H1 (cell line): ENCODE data around the gene LRRC4. TPM values are rescaled to one million over a fixed set of nuclear protein-coding genes. Genes with fewer than 3 reads are reported as not detected.

ENCODE experiments used
- CTCF ChIA-PET: fragments of 300-600 bp; sonication (Branson Sonifier 250); formaldehyde crosslinking; loops from one replicate; lab custom pipeline; 2021; ENCODE audit not compliant: partially characterized antibody; lab: Charles Lee
- POLR2A ChIA-PET: fragments of 300-600 bp; sonication (Branson Sonifier 250); formaldehyde crosslinking; loops from one replicate; lab custom pipeline; 2021; ENCODE audit warnings: inconsistent platforms; ENCODE audit not compliant: partially characterized antibody; lab: Charles Lee
- DNase-seq, 2 experiments: peaks; one replicate each; pipeline versions ENCODE4 v3.0.0 to v3.0.0-alpha.2; 2010 to 2022; ENCODE audit warnings: low spot score in 2 of 2, low read depth in 1 of 2, mixed read lengths in 1 of 2
- FAIRE-seq: peaks from 2 replicates; lab custom pipeline; 2011; peaks lifted over from hg19 to GRCh38; lab: Jason Lieb, UNC
- H2AFZ ChIP-seq: 2 replicates; pipeline ENCODE4 v1.8.1; 2012; ENCODE audit warnings: low read length, inconsistent platforms
- H2AK5ac ChIP-seq: 2 replicates; pipeline ENCODE4 v1.6.1; 2013; ENCODE audit warnings: low read depth, low read length
- H2BK120ac ChIP-seq: replicated peaks from 2 replicates; pipeline ENCODE3; 2013; ENCODE audit warnings: low read depth, low read length, inconsistent platforms
- H2BK12ac ChIP-seq: 2 replicates; pipeline ENCODE4 v1.6.1; 2013; ENCODE audit warnings: low read depth, low read length
- H2BK15ac ChIP-seq: 2 replicates; pipeline ENCODE4 v1.6.1; 2013; ENCODE audit warnings: low read length
- H2BK20ac ChIP-seq: 2 replicates; pipeline ENCODE4 v1.6.1; 2013; ENCODE audit warnings: low read length
- H2BK5ac ChIP-seq: 2 replicates; pipeline ENCODE4 v1.6.1; 2013; ENCODE audit warnings: low read depth, low read length
- H3K14ac ChIP-seq: 2 replicates; pipeline ENCODE4 v1.6.1; 2013; ENCODE audit warnings: inconsistent platforms; ENCODE audit not compliant: insufficient read length
- H3K18ac ChIP-seq: 2 replicates; pipeline ENCODE4 v1.6.1; 2013; ENCODE audit warnings: low read length; ENCODE audit errors: extremely low read depth
- H3K23ac ChIP-seq: 2 replicates; pipeline ENCODE4 v1.6.1; 2013; ENCODE audit warnings: inconsistent platforms; ENCODE audit not compliant: insufficient read length
- H3K23me2 ChIP-seq: 2 replicates; pipeline ENCODE4 v1.6.1; 2013; ENCODE audit warnings: low read depth, low read length
- H3K27ac ChIP-seq: 2 replicates; pipeline ENCODE4 v1.6.1; 2011; ENCODE audit warnings: low read depth, low read length, inconsistent platforms
- H3K27me3 ChIP-seq, 4 experiments: replicated peaks in 1 of 4; 1 replicate in 1 of 4; 2 replicates in 3 of 4; pipeline versions ENCODE4 v1.6.1 to v1.8.1; 2011 to 2013; ENCODE audit warnings: low read length in 3 of 4, mild to moderate bottlenecking in 3 of 4, inconsistent platforms in 2 of 4, mixed read lengths in 2 of 4, moderate library complexity in 1 of 4; ENCODE audit not compliant: control insufficient read depth in 3 of 4, insufficient read depth in 3 of 4; ENCODE audit errors: extremely low read depth in 1 of 4
- H3K36me3 ChIP-seq, 4 experiments: 2 replicates each; pipeline versions ENCODE4 v1.6.1 to v1.8.1; 2011 to 2013; ENCODE audit warnings: mild to moderate bottlenecking in 4 of 4, low read length in 3 of 4, moderate library complexity in 2 of 4, control low read depth in 1 of 4, inconsistent platforms in 1 of 4; ENCODE audit not compliant: insufficient read depth in 4 of 4, control insufficient read depth in 2 of 4
- H3K4ac ChIP-seq: replicated peaks from 2 replicates; pipeline ENCODE3; 2013; ENCODE audit warnings: low read length, low read depth, mixed read lengths, inconsistent platforms; ENCODE audit not compliant: insufficient read length
- H3K4me1 ChIP-seq, 4 experiments: replicated peaks in 1 of 4; 1 replicate in 1 of 4; 2 replicates in 3 of 4; pipeline versions ENCODE4 v1.6.1 to v1.8.1; 2011 to 2013; ENCODE audit warnings: low read length in 3 of 4, inconsistent platforms in 2 of 4, mixed read lengths in 1 of 4; ENCODE audit not compliant: insufficient read depth in 4 of 4, control insufficient read depth in 3 of 4
- H3K4me2 ChIP-seq, 2 experiments: 2 replicates each; pipeline versions ENCODE4 v1.6.1 to v1.8.1; 2011 to 2013; ENCODE audit warnings: low read depth in 2 of 2, low read length in 2 of 2, control low read depth in 1 of 2, inconsistent platforms in 1 of 2, mild to moderate bottlenecking in 1 of 2; ENCODE audit not compliant: insufficient read depth in 1 of 2
- H3K4me3 ChIP-seq, 4 experiments: fragments of 200-600, 300-600 bp in 1 of 4; sonication (generic), shearing (Covaris generic), sonication (Bioruptor Twin) in 1 of 4; 2 replicates each; pipeline versions ENCODE4 v1.5.1 to v1.8.1; 2011 to 2016; ENCODE audit warnings: low read length in 4 of 4, low read depth in 3 of 4, control low read depth in 2 of 4, inconsistent platforms in 2 of 4, mild to moderate bottlenecking in 2 of 4, mixed read lengths in 1 of 4, moderate library complexity in 1 of 4; ENCODE audit not compliant: insufficient read depth in 2 of 4; ENCODE audit errors: extremely low read depth in 1 of 4
- H3K56ac ChIP-seq: replicated peaks from 2 replicates; pipeline ENCODE3; 2013; ENCODE audit warnings: low read depth, mild to moderate bottlenecking, mixed read lengths, low read length, inconsistent platforms; ENCODE audit not compliant: insufficient read length
- H3K79me1 ChIP-seq: 2 replicates; pipeline ENCODE4 v1.6.1; 2013; ENCODE audit warnings: low read depth, low read length, control low read depth
- H3K79me2 ChIP-seq, 2 experiments: 2 replicates each; pipeline versions ENCODE4 v1.6.1 to v1.8.1; 2012 to 2013; ENCODE audit warnings: low read length in 2 of 2, mild to moderate bottlenecking in 2 of 2, inconsistent platforms in 1 of 2; ENCODE audit not compliant: insufficient read depth in 2 of 2, control insufficient read depth in 1 of 2
- H3K9ac ChIP-seq, 4 experiments: replicated peaks in 1 of 4; 1 replicate in 1 of 4; 2 replicates in 3 of 4; pipeline versions ENCODE4 v1.6.1 to v1.8.1; 2011 to 2013; ENCODE audit warnings: low read depth in 3 of 4, low read length in 3 of 4, control low read depth in 2 of 4, mild to moderate bottlenecking in 2 of 4, moderate library complexity in 2 of 4, inconsistent platforms in 1 of 4; ENCODE audit errors: extremely low read depth in 1 of 4
- H3K9me3 ChIP-seq, 2 experiments: 2 replicates each; pipeline versions ENCODE4 v1.6.1 to v1.8.1; 2012 to 2013; ENCODE audit warnings: mild to moderate bottlenecking in 2 of 2, moderate library complexity in 2 of 2, control low read depth in 1 of 2, inconsistent platforms in 1 of 2, low read depth in 1 of 2, low read length in 1 of 2, mixed read lengths in 1 of 2; ENCODE audit not compliant: insufficient read depth in 2 of 2
- H4K20me1 ChIP-seq, 2 experiments: replicated peaks in 1 of 2; 2 replicates each; pipeline versions ENCODE3 to v1.8.1; 2011 to 2013; ENCODE audit warnings: inconsistent platforms in 2 of 2, low read length in 2 of 2, mild to moderate bottlenecking in 1 of 2; ENCODE audit not compliant: insufficient read depth in 2 of 2, control insufficient read depth in 1 of 2
- H4K5ac ChIP-seq: 2 replicates; pipeline ENCODE4 v1.6.1; 2013; ENCODE audit warnings: low read length, low read depth, mixed read lengths, inconsistent platforms; ENCODE audit not compliant: insufficient read length
- H4K8ac ChIP-seq: 2 replicates; pipeline ENCODE4 v1.8.0; 2013; ENCODE audit warnings: mild to moderate bottlenecking, moderate library complexity, low read length, inconsistent platforms; ENCODE audit not compliant: insufficient read depth; ENCODE audit errors: extremely low read depth
- H4K91ac ChIP-seq: replicated peaks from 2 replicates; pipeline ENCODE3; 2013; ENCODE audit warnings: low read length, mixed read lengths, inconsistent platforms; ENCODE audit not compliant: insufficient read length
- BCL11A ChIP-seq, 2 experiments: IDR thresholded peaks; one replicate each; pipeline ENCODE4 v1.6.1; 2011; ENCODE audit warnings: low read depth in 2 of 2, low read length in 2 of 2, mild to moderate bottlenecking in 2 of 2
- CBX5 ChIP-seq: fragments of 300-800, 300-1000 bp; sonication (generic); IDR thresholded peaks from 2 replicates; pipeline ENCODE4 v1.7.1; 2016; ENCODE audit warnings: antibody characterized with exemption, low read length, low read depth
- CBX8 ChIP-seq: fragments of 300-800, 300-1000 bp; sonication (generic); IDR thresholded peaks from 2 replicates; pipeline ENCODE4 v1.7.1; 2016; ENCODE audit warnings: low read depth, low read length, borderline replicate concordance
- CEBPB ChIP-seq: IDR thresholded peaks from 2 replicates; pipeline ENCODE4 v1.6.1; 2012; ENCODE audit warnings: low read depth, low read length
- EZH2 ChIP-seq: fragments of 200-600 bp; sonication (generic); IDR thresholded peaks from 2 replicates; pipeline ENCODE4 v1.7.1; 2012; ENCODE audit warnings: low read depth, mild to moderate bottlenecking, moderate library complexity, low read length, inconsistent platforms; ENCODE audit not compliant: severe bottlenecking
- POLR2A ChIP-seq, 2 experiments: IDR thresholded peaks; 1 replicate in 1 of 2; 2 replicates in 1 of 2; pipeline ENCODE4 v1.6.1; 2011; ENCODE audit warnings: low read depth in 2 of 2, low read length in 2 of 2, mild to moderate bottlenecking in 2 of 2; ENCODE audit errors: control extremely low read depth in 1 of 2
- POLR2AphosphoS5 ChIP-seq: IDR thresholded peaks from 2 replicates; pipeline ENCODE4 v1.6.1; 2011; ENCODE audit warnings: low read depth, low read length
- SP2 ChIP-seq: IDR thresholded peaks from 2 replicates; pipeline ENCODE4 v1.6.1; 2012; ENCODE audit warnings: mild to moderate bottlenecking, low read length, inconsistent platforms
- WGBS, 2 experiments: shearing (Covaris generic) in 1 of 2; methylation state at CpG; one replicate each; pipeline versions ENCODE4 v1.1.6 to v1.1.7; 2013 to 2015; ENCODE audit warnings: low lambda C conversion rate in 2 of 2, mixed read lengths in 2 of 2, inconsistent platforms in 1 of 2, low coverage in 1 of 2, missing lambda C conversion rate in 1 of 2; ENCODE audit not compliant: insufficient replicate concordance in 2 of 2, insufficient coverage in 1 of 2, insufficient read length in 1 of 2; ENCODE audit errors: extremely low coverage in 1 of 2, missing lambda C conversion rate in 1 of 2; 5-methylcytosine and 5-hydroxymethylcytosine counted together
- polyA plus RNA-seq, 7 experiments: library from polyadenylated mRNA; depleted of rRNA in 3 of 7; stranded (reverse) in 5 of 7; unstranded in 2 of 7; fragments of >200 nt in 5 of 7; fragments of 200-250 nt in 2 of 7; gene quantifications; 1 replicate in 5 of 7; 2 replicates in 1 of 7; 4 replicates in 1 of 7; pipeline versions ENCODE4 v1.2.1 to v1.2.3, GENCODE V29; 2011 to 2013; ENCODE audit warnings: missing spikeins in 2 of 7, mixed read lengths in 2 of 7
- total RNA-seq: library from RNA; stranded (reverse); fragmentation: NEBNext Ultra II Directional; extraction: Animal tissue kit (Norgen Biotek cat#: 25700); gene quantifications from 2 replicates; pipeline ENCODE4 v1.2.1, GENCODE V29; 2021
- TF ChIP-seq, protein P1 (sequence below): IDR thresholded peaks from 2 replicates; pipeline ENCODE4 v1.6.1; 2012; ENCODE audit warnings: inconsistent platforms
- TF ChIP-seq, protein P2 (sequence below), 3 experiments: IDR thresholded peaks; 1 replicate in 2 of 3; 2 replicates in 1 of 3; pipeline versions ENCODE4 v1.5.1 to v1.6.1; 2011; ENCODE audit warnings: low read length in 3 of 3, mild to moderate bottlenecking in 3 of 3, inconsistent platforms in 2 of 3, low read depth in 1 of 3, moderate library complexity in 1 of 3; ENCODE audit not compliant: insufficient read depth in 1 of 3; ENCODE audit errors: control extremely low read depth in 1 of 3
- TF ChIP-seq, protein P3 (sequence below): IDR thresholded peaks from 2 replicates; pipeline ENCODE4 v1.6.1; 2012; ENCODE audit warnings: inconsistent platforms

The LRRC4 gene
- total and polyA plus RNA-seq, 2 of the 8 experiments (the other 6 are each of a cell fraction or from before 2014, with no cell fraction given): 13.4 to 16.4 TPM

DNA sequence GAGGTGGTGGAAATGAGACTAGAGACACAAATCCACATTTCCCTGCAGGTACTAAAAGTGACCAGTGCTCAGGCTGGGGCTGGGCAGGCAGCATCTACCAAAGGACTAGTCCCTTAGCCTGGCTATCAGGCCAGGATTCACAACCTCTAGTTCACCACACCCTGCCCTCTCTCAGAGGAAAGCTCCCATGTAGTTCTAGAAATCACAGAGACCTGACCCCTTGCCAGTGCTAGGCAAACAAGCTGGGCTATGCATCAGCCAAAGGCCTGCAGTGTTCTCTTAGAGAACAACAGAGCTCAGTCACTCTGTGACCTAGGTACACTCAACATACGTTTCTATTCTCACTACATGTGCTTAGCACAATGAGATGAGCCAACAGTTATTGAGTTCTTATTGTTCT is 26.7 kb upstream of the LRRC4 start:
- Histone ChIP-seq H3K27me3 (no peaks in the 10 kb centered on the region), H3K56ac (no peak overlapping the region), H3K79me2 (no peaks in the 10 kb centered on the region), H4K20me1 (peaks cover 5 to 9% of the 10 kb centered on the region in 2 experiments), H2BK20ac (no peak overlapping the region), H2AFZ (no peak overlapping the region), H3K36me3 (no peaks in the 10 kb centered on the region), H3K79me1 (no peaks in the 10 kb centered on the region), H3K23me2 (no peaks in the 10 kb centered on the region), H4K8ac (no peak overlapping the region), H3K4ac (no peak overlapping the region), H2AK5ac (no peak overlapping the region), H2BK5ac (no peak overlapping the region), H3K27ac (no peak overlapping the region), H3K18ac (no peak overlapping the region), H3K23ac (no peak overlapping the region), H4K5ac (no peak overlapping the region), H3K9ac (no peak overlapping the region), H3K4me2 (no peak overlapping the region), H2BK15ac (no peak overlapping the region), H3K9me3 (no peaks in the 10 kb centered on the region), H3K14ac (no peak overlapping the region), H2BK12ac (no peak overlapping the region), H3K4me3 (no peak overlapping the region), H3K4me1 (peaks cover 0 to 8% (median 2%) of the 10 kb centered on the region in 4 experiments; a peak in 1 of 7 replicates), H2BK120ac (no peak overlapping the region), H4K91ac (no peak overlapping the region)
- WGBS, 2 experiments: 94% methylated on average over 1 of the region's 1 CpG; no CpG with 5 or more reads in 1 of the 2 experiments
- DNase-seq: no peak
- ChIA-PET POLR2A (interaction anchor here (0.6 kb wide), 1 partner anchor 241 kb away, joined by 4 read pairs; no protein-coding TSS in a partner anchor), CTCF (interaction anchor here (0.7 to 7.6 kb wide), 10 partner anchors 9 to 151 kb away, joined by 3 to 113 read pairs (median 14); no protein-coding TSS in a partner anchor)
- FAIRE-seq: no peak
- TF ChIP-seq CEBPB: no peak
- TF ChIP-seq, protein P1, sequence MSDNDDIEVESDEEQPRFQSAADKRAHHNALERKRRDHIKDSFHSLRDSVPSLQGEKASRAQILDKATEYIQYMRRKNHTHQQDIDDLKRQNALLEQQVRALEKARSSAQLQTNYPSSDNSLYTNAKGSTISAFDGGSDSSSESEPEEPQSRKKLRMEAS: no peak
- TF ChIP-seq CBX5: no peak
- TF ChIP-seq POLR2AphosphoS5: no peak
- no peak for TF ChIP-seq POLR2A (IDR thresholded peaks at IDR 0.05; ENCODE audit: control extremely low read depth in 1 of 2, low read depth in 2 of 2, low read length in 2 of 2)
- TF ChIP-seq SP2: no peak
- no peak for TF ChIP-seq EZH2
- TF ChIP-seq BCL11A (IDR thresholded peaks at IDR 0.05; ENCODE audit: low read depth in 2 of 2, low read length in 2 of 2): no peak
- TF ChIP-seq, protein P2, sequence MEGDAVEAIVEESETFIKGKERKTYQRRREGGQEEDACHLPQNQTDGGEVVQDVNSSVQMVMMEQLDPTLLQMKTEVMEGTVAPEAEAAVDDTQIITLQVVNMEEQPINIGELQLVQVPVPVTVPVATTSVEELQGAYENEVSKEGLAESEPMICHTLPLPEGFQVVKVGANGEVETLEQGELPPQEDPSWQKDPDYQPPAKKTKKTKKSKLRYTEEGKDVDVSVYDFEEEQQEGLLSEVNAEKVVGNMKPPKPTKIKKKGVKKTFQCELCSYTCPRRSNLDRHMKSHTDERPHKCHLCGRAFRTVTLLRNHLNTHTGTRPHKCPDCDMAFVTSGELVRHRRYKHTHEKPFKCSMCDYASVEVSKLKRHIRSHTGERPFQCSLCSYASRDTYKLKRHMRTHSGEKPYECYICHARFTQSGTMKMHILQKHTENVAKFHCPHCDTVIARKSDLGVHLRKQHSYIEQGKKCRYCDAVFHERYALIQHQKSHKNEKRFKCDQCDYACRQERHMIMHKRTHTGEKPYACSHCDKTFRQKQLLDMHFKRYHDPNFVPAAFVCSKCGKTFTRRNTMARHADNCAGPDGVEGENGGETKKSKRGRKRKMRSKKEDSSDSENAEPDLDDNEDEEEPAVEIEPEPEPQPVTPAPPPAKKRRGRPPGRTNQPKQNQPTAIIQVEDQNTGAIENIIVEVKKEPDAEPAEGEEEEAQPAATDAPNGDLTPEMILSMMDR (IDR thresholded peaks at IDR 0.05; ENCODE audit: control extremely low read depth in 1 of 3, insufficient read depth in 1 of 3, low read depth in 1 of 3, low read length in 3 of 3): no peak
- no peak for TF ChIP-seq CBX8
- TF ChIP-seq, protein P3, sequence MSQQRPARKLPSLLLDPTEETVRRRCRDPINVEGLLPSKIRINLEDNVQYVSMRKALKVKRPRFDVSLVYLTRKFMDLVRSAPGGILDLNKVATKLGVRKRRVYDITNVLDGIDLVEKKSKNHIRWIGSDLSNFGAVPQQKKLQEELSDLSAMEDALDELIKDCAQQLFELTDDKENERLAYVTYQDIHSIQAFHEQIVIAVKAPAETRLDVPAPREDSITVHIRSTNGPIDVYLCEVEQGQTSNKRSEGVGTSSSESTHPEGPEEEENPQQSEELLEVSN: no peak
